Endothelial cell of umbilical vein (primary cell): ENCODE results near the gene MYZAP.

ENCODE experiments used
- EZH2 ChIP-seq: IDR thresholded peaks from 2 replicates; pipeline ENCODE4 v1.6.1; 2012; ENCODE audit warnings: borderline replicate concordance, low read depth, mild to moderate bottlenecking, moderate library complexity, low read length, inconsistent platforms; ENCODE audit not compliant: severe bottlenecking
- MAX ChIP-seq: IDR thresholded peaks from 2 replicates; pipeline ENCODE4 v1.6.1; 2011; ENCODE audit not compliant: insufficient read depth, insufficient read length
- MYC ChIP-seq: IDR thresholded peaks from one replicate; pipeline ENCODE4 v1.6.1; 2011; ENCODE audit warnings: mild to moderate bottlenecking, low read depth, low read length
- POLR2A ChIP-seq: IDR thresholded peaks from 2 replicates; pipeline ENCODE4 v1.6.1; 2012; ENCODE audit warnings: low read depth, mild to moderate bottlenecking, control low read depth, low read length
- TF ChIP-seq, protein P1 (sequence below), 2 donors: IDR thresholded peaks; 1 replicate in 1 of 2; 2 replicates in 1 of 2; pipeline ENCODE4 v1.5.1; 2011; ENCODE audit warnings: low read length in 2 of 2, mild to moderate bottlenecking in 2 of 2, moderate library complexity in 2 of 2, control low read depth in 1 of 2, inconsistent platforms in 1 of 2, low read depth in 1 of 2; ENCODE audit not compliant: insufficient read depth in 1 of 2; ENCODE audit errors: extremely low read depth in 1 of 2

DNA sequence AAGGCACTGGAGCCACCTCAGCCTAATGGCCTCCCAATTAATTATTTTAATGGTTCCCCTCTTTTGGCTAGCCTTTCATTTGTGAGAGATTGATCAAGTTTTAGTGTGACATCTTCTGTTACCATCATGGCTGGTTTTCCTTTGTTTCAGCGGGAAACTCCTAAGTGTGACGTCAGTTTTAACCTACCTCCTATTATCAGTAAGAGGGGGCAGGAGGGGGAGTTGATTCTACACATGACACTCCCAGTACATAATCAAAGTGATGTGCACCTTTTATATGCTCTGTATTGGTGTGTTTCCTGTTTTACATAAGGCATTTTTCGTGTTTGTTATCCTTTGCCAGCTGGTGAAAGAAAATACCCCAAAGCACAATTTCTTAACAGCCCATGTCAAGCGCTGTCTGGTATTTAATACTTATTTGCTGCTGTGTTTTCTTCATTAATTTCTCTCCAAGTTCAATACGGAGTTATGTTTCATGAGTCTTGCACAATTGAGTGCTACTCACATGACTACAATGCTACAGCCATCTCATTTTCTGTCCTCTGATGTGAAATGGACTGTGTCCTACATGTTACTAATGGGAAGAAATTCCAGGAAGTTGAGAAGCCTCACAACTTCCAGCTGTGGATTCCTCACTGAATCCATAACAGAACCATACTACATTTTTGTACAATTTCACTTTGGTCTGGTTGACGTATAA lies 62.6 kb downstream of the MYZAP start:
- TF ChIP-seq, protein P1, sequence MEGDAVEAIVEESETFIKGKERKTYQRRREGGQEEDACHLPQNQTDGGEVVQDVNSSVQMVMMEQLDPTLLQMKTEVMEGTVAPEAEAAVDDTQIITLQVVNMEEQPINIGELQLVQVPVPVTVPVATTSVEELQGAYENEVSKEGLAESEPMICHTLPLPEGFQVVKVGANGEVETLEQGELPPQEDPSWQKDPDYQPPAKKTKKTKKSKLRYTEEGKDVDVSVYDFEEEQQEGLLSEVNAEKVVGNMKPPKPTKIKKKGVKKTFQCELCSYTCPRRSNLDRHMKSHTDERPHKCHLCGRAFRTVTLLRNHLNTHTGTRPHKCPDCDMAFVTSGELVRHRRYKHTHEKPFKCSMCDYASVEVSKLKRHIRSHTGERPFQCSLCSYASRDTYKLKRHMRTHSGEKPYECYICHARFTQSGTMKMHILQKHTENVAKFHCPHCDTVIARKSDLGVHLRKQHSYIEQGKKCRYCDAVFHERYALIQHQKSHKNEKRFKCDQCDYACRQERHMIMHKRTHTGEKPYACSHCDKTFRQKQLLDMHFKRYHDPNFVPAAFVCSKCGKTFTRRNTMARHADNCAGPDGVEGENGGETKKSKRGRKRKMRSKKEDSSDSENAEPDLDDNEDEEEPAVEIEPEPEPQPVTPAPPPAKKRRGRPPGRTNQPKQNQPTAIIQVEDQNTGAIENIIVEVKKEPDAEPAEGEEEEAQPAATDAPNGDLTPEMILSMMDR (IDR thresholded peaks at IDR 0.05; ENCODE audit: extremely low read depth in 1 of 2, insufficient read depth in 1 of 2, low read depth in 1 of 2, low read length in 2 of 2), result no peak
- TF ChIP-seq MAX, result no peak
- TF ChIP-seq POLR2A, result no peak
- no peak for TF ChIP-seq EZH2
- no peak for TF ChIP-seq MYC
